Mesodermal cell (in vitro differentiated cells): ENCODE data around the gene DKKL1.

Experiments used
- H3K27ac ChIP-seq: 2 replicates; pipeline ENCODE4 v1.7.0; 2013; ENCODE audit warnings: mild to moderate bottlenecking, low read depth, low read length, moderate library complexity; ENCODE audit not compliant: severe bottlenecking
- H3K36me3 ChIP-seq: 2 replicates; pipeline ENCODE4 v1.7.1; 2013; ENCODE audit warnings: mild to moderate bottlenecking, low read length, moderate library complexity; ENCODE audit not compliant: control insufficient read depth, insufficient read depth
- H3K4me1 ChIP-seq: one replicate; pipeline ENCODE4 v1.7.1; 2013; ENCODE audit warnings: mild to moderate bottlenecking, low read length; ENCODE audit not compliant: insufficient read depth, control insufficient read depth, poor library complexity, severe bottlenecking
- H3K4me3 ChIP-seq: 2 replicates; pipeline ENCODE4 v1.7.0; 2013; ENCODE audit warnings: low read length, control low read depth, mild to moderate bottlenecking; ENCODE audit not compliant: insufficient read depth, poor library complexity, severe bottlenecking; ENCODE audit errors: extremely low read depth
- H3K9me3 ChIP-seq: 2 replicates; pipeline ENCODE4 v1.7.1; 2013; ENCODE audit warnings: mild to moderate bottlenecking, low read length, moderate library complexity; ENCODE audit not compliant: control insufficient read depth
- WGBS, 2 experiments: methylation state at CpG; one replicate each; pipeline ENCODE4 v1.1.5; 2013; ENCODE audit warnings: missing lambda C conversion rate in 2 of 2; ENCODE audit not compliant: insufficient coverage in 2 of 2; 5-methylcytosine and 5-hydroxymethylcytosine counted together

The DKKL1 gene

DNA sequence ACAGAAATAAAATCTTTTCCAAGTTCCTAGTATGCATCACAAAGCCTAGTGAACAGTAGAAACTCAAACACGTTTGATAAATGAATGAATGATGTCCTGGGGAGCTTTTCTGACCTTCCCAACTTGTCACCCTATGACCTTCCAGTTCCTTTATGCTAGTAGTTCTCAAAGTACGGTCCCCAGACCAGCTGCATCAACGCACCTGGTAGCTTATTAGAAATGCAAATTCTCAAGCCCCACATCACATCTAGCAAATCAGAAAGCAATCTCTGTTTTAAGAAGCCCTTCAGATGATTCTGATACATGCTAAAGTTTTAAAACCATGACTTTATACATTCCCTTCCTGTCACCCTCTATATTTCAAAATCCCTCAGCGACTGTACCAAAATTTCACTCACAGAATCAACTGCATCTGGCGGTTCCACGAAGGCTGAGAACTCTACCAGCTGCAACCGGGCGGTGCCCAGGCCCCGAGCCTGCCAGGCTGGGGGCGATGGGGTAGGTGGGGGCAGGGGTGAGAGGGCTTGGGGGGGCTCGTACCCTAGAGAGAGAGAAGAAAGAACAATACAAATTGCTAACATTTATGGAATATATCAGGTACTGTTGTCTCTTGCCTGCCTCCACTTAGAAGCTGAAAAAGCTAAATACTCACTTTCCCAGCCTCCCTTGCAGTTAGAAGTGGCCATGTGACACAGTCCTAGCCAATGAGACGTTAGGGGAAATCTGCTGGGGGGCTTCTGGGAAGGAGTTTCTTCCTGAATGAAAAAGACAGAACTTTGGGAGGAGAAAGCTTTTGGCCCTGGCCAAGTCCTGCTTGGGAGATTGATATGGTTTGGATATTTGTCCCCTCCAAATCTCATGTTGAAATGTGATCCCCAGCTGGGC is 15.1 kb upstream of the DKKL1 start:
- whole genome bisulfite sequencing, 2 experiments: 100% methylated on average over 4 to 6 of the region's 12 CpGs
- no peaks in the 10 kb centered on the region for H3K4me1 ChIP-seq
- H3K27ac ChIP-seq: no peak overlapping the region
- peaks cover 97% of the 10 kb centered on the region for H3K36me3 ChIP-seq
- H3K9me3 ChIP-seq: no peaks in the 10 kb centered on the region
- no peak overlapping the region for H3K4me3 ChIP-seq

DNA sequence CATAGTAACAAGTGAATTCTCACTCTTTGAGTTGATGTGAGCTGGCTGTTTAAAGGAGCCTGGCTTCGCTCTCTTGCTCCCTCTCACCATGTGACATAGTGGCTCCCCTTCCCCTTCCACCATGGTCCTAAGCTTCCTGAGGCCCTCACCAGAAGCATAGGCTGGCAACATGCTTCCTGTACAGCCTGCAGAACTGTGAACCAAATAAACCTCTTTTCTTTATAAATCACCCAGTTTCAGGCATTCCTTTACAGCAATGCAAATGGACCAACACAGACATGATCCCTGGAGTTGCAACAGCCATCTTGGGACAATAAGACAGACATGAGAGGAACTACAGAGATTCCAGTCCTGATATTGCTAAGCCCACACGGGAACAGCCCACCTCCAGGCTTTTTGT is 14.1 kb upstream of the DKKL1 start:
- no peaks in the 10 kb centered on the region for H3K4me1 ChIP-seq
- no peaks in the 10 kb centered on the region for H3K9me3 ChIP-seq
- no peak overlapping the region for H3K4me3 ChIP-seq
- WGBS, 2 experiments: 100% methylated on average over 1 of the region's 2 CpGs; no CpG with 5 or more reads in 1 of the 2 experiments
- H3K27ac ChIP-seq: no peak overlapping the region
- peaks cover 95% of the 10 kb centered on the region for H3K36me3 ChIP-seq

DNA sequence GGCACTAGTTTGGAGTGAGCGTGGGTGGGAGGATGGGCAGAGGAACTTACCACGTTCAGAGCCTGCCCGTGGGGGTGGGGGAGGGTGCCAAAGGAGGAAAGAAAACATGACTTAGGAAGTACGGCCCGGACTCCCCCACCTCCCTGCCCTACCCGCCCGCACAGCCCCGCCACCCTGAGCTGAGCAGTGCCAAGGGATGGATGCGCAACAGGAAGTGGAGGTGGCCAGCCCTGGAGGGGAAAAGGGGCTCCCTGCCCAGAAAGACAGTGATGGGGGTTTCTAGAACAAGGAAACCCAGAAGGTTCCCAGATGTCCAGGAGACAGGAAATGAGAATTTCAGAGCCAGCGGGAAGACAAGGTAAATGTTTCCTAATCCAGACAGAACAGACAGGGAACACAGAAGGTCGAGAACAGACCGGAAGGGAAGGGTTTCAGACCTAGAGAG is 7.7 kb upstream of the DKKL1 start:
- no peak overlapping the region for H3K4me3 ChIP-seq
- H3K27ac ChIP-seq: no peak overlapping the region
- 95 to 100% methylated on average over 2 to 4 of the region's 12 CpGs for WGBS, 2 experiments
- H3K9me3 ChIP-seq: no peaks in the 10 kb centered on the region
- H3K4me1 ChIP-seq: peaks cover 28% of the 10 kb centered on the region
- peaks cover 94% of the 10 kb centered on the region for H3K36me3 ChIP-seq

DNA sequence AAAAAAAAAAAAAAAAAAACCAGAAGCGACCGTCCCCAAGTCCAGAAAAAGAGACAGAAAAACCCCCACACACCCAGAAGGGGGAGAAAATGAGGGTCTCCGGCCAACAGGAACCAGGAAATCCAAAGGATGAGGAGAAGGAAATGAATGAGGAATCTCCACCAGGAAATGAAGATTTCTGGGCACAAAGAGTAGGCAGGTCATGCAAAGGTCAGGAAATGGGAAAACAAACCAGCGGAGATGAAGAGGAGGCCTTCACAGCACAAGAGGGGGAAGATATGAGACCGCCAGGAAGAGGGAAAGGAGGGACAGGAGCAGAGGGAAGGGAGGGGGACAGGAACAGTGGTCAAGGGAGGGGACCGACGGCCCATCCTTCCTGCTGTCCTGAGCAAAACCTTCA is 7.3 kb upstream of the DKKL1 start:
- H3K4me3 ChIP-seq: no peak overlapping the region
- peaks cover 89% of the 10 kb centered on the region for H3K36me3 ChIP-seq
- no peaks in the 10 kb centered on the region for H3K9me3 ChIP-seq
- no peak overlapping the region for H3K27ac ChIP-seq
- WGBS, 2 experiments: 86 to 94% methylated on average over 1 to 3 of the region's 7 CpGs
- peaks cover 28% of the 10 kb centered on the region for H3K4me1 ChIP-seq

DNA sequence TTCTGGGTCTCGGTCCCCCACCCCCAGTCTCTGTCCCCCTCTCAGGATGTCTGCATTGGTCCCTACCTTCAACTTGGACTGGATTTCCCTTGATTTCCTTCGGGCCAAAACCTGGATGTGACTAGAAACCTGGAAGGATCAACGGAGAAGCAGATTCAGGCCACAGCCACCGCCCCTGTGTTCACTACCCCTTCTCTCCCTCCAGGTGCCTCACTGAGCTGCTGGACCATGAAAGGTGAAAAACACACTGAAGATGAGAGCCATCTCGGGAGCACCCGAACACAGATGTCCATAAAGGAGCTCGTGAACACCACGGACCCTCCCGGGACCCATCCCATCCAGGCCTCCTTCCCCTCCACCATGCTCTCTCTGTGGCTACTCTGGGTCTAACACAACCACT is 6.5 kb upstream of the DKKL1 start:
- Histone ChIP-seq H3K27ac (no peak overlapping the region), H3K9me3 (no peaks in the 10 kb centered on the region), H3K4me3 (no peak overlapping the region), H3K4me1 (peaks cover 28% of the 10 kb centered on the region), H3K36me3 (peaks cover 82% of the 10 kb centered on the region)
- WGBS, 2 experiments: 92 to 100% methylated on average over 8 to 9 of the region's 9 CpGs

DNA sequence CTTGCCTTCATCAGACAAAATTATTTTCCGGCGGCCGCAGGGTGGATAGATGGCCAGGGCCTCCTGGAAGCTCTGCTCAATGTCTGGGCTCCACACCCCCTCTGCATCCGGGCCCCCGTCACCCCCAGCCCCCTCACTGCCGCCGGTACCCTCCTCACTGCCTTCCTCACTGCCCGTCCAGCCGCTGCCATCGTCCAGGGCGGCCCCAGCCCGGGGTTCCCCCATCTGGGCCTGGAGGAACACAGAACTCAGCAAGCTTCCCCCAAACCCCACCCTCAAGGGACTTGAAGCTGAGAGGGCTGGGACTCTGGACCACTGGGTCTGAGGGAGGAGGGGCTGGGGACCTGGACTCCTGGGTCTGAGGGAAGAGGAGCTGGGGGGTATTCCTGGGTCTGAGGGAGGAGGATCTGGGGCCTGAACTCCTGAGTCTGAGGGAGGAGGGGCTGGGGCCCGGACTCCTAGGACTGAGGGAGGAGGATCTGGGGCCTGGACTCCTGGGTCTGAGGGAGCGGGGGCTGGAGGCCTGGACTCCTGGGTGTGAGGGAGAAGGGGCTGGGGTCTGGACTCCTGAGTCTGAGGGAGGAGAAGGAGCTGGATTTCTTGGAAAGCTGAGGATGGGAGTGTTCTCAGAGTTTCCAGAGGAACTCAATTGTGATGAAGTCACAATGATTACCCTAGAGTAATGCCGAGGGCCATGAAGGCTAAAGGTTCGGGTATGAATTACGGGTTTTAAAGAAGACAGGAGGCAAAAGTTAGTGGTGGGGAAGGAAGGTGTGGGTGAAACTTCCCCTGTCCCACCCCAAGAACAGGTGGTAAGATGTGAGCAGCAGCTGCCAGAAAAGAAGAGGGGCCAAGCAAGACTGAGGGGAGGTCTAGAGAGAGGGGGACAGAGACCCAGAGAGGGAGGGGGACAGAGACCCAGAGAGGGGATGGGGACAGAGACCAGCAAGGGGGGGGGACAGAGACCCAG is 3.5 kb upstream of the DKKL1 start:
- WGBS, 2 experiments: 93 to 95% methylated on average over 5 to 15 of the region's 17 CpGs
- peaks cover 27% of the 10 kb centered on the region for H3K4me1 ChIP-seq
- peak overlapping the region; percentile 97 for H3K27ac ChIP-seq
- H3K36me3 ChIP-seq: peaks cover 55% of the 10 kb centered on the region
- H3K4me3 ChIP-seq: peak overlapping the region; percentile 91
- H3K9me3 ChIP-seq: no peaks in the 10 kb centered on the region

DNA sequence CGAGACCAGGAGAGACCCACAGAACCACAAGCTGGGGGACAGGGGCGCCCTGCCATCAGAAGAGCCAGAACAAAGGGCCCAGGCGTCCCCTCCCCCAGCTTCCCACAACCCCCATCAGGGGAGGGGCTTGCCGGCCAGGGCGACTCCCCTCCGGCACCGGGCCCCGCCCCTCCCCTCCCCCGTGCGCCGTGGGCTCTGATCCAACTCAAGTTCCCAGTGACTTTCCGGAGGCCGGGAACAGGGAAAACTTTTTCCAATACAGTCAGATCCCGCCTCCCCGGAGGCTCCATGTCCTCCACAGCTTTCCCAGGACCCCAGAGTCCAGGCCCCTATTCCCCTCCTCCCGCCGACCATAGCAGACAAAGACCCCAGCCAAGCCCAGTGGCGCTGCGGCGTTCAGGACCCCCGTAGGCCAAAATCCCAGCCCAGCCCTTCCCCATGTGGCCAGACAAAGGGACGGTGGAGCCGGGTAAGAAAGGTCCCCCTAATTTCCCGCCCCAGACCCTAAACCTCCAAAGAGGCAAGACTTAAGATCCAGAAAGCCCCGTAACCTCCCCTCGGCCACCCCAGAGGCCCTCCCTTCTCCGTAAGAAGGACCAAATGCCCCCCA is 2.1 kb upstream of the DKKL1 start:
- Histone ChIP-seq H3K36me3 (peaks cover 40% of the 10 kb centered on the region), H3K4me1 (peaks cover 20% of the 10 kb centered on the region), H3K9me3 (no peaks in the 10 kb centered on the region), H3K27ac (peak overlapping the region; percentile 97), H3K4me3 (peak overlapping the region; percentile 91)
- 0% methylated on average over 15 to 25 of the region's 27 CpGs for WGBS, 2 experiments

DNA sequence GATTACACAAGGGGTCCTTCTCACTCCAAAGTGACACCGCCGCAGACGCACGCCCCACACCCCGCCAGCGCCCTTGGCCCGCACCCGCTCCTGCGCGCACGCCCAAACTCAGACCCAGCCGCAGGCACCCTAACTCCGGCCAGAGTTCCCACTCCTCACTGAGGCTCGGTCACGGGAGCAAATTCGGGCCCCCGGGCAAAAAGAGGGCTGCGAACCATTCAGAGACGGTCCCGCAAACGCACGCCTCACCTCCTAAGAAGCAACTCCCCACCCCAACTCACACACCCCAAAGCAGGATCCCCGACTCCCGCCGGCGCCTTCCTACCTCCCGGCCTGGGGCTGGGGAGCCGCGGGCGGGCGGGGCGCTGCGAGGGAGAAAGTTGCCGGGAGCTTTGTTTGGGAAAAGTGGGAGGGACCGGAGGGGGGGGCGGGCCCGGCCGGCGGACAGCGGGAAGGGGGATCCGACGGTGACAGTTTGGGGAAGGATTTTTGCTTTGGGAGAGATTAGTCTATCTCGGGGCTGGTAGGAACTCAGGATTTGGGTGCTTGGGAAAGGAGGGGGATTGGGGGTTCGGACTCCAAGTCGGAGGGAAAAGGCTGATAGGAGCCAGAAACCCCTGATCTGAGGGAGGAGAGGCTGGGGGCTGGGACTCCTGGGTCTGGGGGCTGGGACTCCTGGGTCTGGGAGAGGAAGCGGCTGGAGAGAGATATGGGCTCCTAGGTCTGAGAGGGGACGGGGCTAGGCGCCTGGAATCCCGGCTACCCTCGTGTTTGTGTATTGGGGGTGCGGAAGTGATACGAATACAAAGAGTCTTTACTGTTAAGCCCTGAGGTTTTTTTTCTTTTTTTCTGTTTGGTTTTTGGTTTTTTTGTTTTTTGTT is 1.4 kb upstream of the DKKL1 start, which contains the start of gene TEAD2:
Gene TEAD2 (minus strand): TSS at position 369 of the 881 bp plus-strand sequence. CDS start 2,341 bp downstream, outside the sequence.
- Histone ChIP-seq H3K36me3 (peaks cover 33% of the 10 kb centered on the region), H3K9me3 (no peaks in the 10 kb centered on the region), H3K4me1 (peaks cover 12% of the 10 kb centered on the region), H3K27ac (peak within 1 kb of the TSS; percentile 97), H3K4me3 (peak within 1 kb of the TSS; percentile 91)
- WGBS, 2 experiments: 0 to 1% methylated on average over 22 to 41 of the region's 52 CpGs

DNA sequence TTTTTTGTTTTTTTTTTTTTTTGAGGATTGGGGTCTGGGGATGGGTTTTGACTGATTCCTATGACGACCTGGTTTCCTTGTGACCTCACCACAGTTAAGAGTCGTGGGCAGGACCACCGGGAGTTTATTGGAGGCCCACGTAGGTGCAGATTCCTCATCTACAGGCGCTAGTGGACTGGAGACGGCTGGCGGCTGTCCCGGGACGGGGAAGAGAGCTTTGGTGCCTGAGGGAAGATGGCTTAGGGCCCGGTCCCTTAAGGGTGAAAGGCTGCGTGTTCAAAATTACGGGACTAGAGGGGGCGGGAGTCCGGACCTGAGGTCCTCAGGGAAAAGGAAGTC is 779 bp upstream of the DKKL1 start:
- peak overlapping the region; percentile 97 for H3K27ac ChIP-seq
- 1 to 4% methylated on average over 11 to 13 of the region's 14 CpGs for WGBS, 2 experiments

More for the DNA sequence above, 779 bp upstream of the DKKL1 start:
- Histone ChIP-seq H3K36me3 (peaks cover 27% of the 10 kb centered on the region), H3K4me1 (peaks cover 10% of the 10 kb centered on the region), H3K4me3 (peak overlapping the region; percentile 91), H3K9me3 (no peaks in the 10 kb centered on the region)
